Motor neuron (in vitro differentiated cells): ENCODE results near the gene TRIO. TPM values are rescaled to one million over a fixed set of nuclear protein-coding genes. Genes with fewer than 3 reads are reported as not detected.
"Not testable (repeated sequence)": the region's sequence is repeated elsewhere in the genome, so short reads cannot be mapped to it uniquely, and the experiment has no call there.

Experiments
- ATAC-seq, 8 experiments: fragments of 200-7000 bp; cut with Tn5 transposase; replicated peaks in 6 of 8; 2 replicates each; pipeline ENCODE4 v1.8.0; 2021; ENCODE audit warnings: mild to moderate bottlenecking in 8 of 8, moderate library complexity in 8 of 8
- H3K27ac ChIP-seq, 2 donors: fragments of 250-450 bp; sonication (Bioruptor Pico); 2 replicates each; pipeline ENCODE4 v1.9.0; 2021; ENCODE audit warnings: antibody characterized with exemption in 2 of 2, mild to moderate bottlenecking in 2 of 2, moderate library complexity in 1 of 2
- H3K4me1 ChIP-seq, 2 donors: fragments of 250-450 bp; sonication (Bioruptor Pico); replicated peaks in 1 of 2; 2 replicates each; pipeline ENCODE4 v1.6.1; 2021; ENCODE audit warnings: antibody characterized with exemption in 2 of 2, mild to moderate bottlenecking in 2 of 2, moderate library complexity in 1 of 2
- H3K4me3 ChIP-seq, 5 donors: fragments of 250-450 bp; sonication (Bioruptor Pico); 2 replicates each; pipeline ENCODE4 v1.9.0; 2021; ENCODE audit warnings: antibody characterized with exemption in 5 of 5, mild to moderate bottlenecking in 5 of 5, moderate library complexity in 4 of 5
- WGBS, 10 experiments: fragments of 450-650 bp; shearing (Covaris generic); methylation state at CpG; one replicate each; pipeline ENCODE4 v1.0.0; 2022; 5-methylcytosine and 5-hydroxymethylcytosine counted together
- in situ Hi-C, 9 experiments: fragments of 400-800 bp; cut with MboI; loops; one replicate each; pipeline ENCODE4 v1.15.0; 2021; ENCODE audit warnings: low sequenced_read_pairs in 9 of 9, low pct_unique_long_range_greater_than_20kb in 2 of 9; ENCODE audit not compliant: unreplicated experiment in 9 of 9
- total RNA-seq, 8 experiments: library from RNA; unstranded; fragments of 300-600 nt; gene quantifications; 2 replicates each; pipeline versions ENCODE4 v1.2.3 to v1.2.4, GENCODE V29; 2022

Gene TRIO
- 100 to 1,000 TPM in 3 of 8 experiments, 10 to 100 TPM in 5; 39.7 to 162 (median 92.9) TPM for total RNA-seq

DNA sequence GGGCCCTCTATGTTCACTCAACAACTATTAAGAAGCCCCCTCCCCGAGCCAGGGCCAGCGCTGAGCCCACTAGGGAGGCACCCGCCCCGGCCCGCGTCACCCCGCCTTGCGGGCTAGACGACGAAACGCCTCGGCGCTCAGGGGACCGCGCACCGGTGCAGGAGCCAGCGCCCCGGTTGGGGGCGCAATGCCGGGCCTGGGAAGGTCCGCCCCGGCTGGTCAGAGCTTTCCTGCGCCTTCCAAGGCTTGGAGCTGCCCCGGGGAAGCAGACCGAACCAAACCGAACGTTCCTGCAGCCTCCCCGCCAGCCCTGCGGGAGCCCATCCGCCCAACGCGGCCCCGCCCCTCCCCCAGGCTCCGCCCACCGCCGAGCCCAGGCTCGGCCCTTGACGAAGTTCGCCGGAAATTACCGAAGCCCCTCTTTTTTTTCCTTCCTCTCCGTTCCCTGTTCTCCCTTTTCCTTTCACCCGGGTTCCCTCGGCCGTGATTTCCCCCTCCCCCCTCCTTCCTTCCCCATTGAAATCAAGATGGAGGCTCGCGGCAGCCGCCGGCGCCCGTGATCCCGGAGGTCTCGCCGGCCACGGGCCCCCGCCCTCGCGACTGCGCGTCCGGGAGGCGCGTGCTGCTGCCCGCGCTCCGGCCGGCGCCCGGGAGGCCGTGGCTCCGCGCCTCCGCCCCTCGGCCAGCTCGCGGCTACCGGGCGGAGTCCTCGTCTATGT, at the start of gene TRIO:
TRIO (plus strand) TSS at position 516 of the 719 bp plus-strand sequence. CDS start 384 bp downstream, outside the sequence.
- Histone ChIP-seq H3K27ac (peak within 1 kb of the TSS; percentile 88 to 96), H3K4me3 (peak within 1 kb of the TSS; percentile 69 to 96 (median 86)), H3K4me1 (peaks cover 22 to 30% of the 10 kb centered on the region in 2 donors)
- peak; percentile 54 to 83 (median 78) for ATAC-seq
- in situ Hi-C loops: loop anchor here in 1 of 9 experiments (25.0 kb wide), 1 partner anchor 119 kb away; no protein-coding TSS in a partner anchor
- WGBS, 10 experiments: no CpG with 5 or more reads among the region's 79 CpGs

DNA sequence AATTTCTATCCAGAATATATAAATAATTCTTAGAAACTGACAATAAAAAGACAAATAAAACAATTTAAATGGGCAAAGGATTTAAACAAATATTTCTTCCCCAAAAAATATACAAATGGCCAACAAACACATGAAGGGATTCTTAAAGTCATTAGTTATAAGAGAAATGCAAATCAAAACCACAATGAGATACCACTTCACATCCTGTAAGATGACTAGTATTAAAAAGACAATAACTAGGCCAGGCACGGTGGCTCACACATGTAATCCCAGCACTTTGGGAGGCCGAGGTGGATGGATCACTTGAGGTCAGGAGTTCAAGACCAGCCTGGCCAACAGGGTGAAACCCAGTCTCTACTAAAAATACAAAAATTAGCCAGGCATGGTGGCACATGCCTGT, 45.8 kb upstream of the TRIO start:
- ATAC-seq: not testable (repeated sequence)
- WGBS, 10 experiments: 8 to 100% (median 80%) methylated on average over 1 to 2 of the region's 2 CpGs; no CpG with 5 or more reads in 3 of the 10 experiments

GRCh38 chr5:14097998-14098471, 45.1 kb upstream of the TRIO start:
- Histone ChIP-seq H3K4me3 (no peak overlapping the region), H3K4me1 (no peaks in the 10 kb centered on the region), H3K27ac (no peak overlapping the region)
- WGBS, 10 experiments: 0 to 100% (median 77%) methylated on average over 1 of the region's 1 CpG
- in situ Hi-C loops: no loop called here
- no peak for ATAC-seq

More for the DNA sequence above, 45.8 kb upstream of the TRIO start:
- H3K27ac ChIP-seq, H3K4me3 ChIP-seq, in situ Hi-C loops, H3K4me1 ChIP-seq: not testable (repeated sequence)

- no peak for ATAC-seq
- no peaks in the 10 kb centered on the region for H3K4me1 ChIP-seq
- WGBS, 10 experiments: 80 to 100% (median 100%) methylated on average over 1 to 8 of the region's 10 CpGs; no CpG with 5 or more reads in 1 of the 10 experiments
- in situ Hi-C loops: loop anchor here in 1 of 9 experiments (25.0 kb wide), 1 partner anchor 162 kb away; no protein-coding TSS in a partner anchor
- H3K4me3 ChIP-seq: no peak overlapping the region
- H3K27ac ChIP-seq: no peak overlapping the region
Observed at GRCh38 chr5:14100281-14100680, 42.9 kb upstream of the TRIO start.

DNA sequence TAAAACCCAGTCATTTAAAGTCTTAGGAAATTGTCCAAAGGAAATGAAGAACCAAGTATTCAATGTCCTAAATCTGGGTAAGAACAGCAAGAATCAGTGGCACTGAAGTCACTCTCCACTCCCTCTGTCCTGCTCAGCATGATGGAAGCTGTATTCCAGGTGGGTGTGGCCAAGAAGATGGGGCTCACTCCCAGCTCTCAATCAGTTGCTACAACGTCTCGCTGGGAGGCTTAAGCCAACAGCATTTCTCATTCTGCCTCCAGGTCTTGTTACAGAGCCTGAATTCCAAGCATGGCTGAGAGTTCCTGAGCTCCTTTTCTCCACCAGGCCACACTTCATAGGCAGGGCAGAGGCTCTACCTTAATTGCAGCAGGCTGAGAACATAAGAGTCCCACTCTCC, 41.2 kb upstream of the TRIO start:
- Histone ChIP-seq H3K4me1 (no peaks in the 10 kb centered on the region), H3K4me3 (no peak overlapping the region), H3K27ac (no peak overlapping the region)
- in situ Hi-C loops: loop anchor here in 1 of 9 experiments (25.0 kb wide), 1 partner anchor 160 kb away; no protein-coding TSS in a partner anchor
- ATAC-seq: peak in 3 of 8 experiments; percentile 37 to 71 (median 66)
- WGBS, 10 experiments: 33 to 80% (median 59%) methylated on average over 1 to 2 of the region's 2 CpGs; no CpG with 5 or more reads in 6 of the 10 experiments

GRCh38 chr5:14102666-14103065, 40.5 kb upstream of the TRIO start:
- in situ Hi-C loops: loop anchor here in 1 of 9 experiments (25.0 kb wide), 1 partner anchor 160 kb away; no protein-coding TSS in a partner anchor
- 0 to 100% (median 83%) methylated on average over 1 of the region's 1 CpG; no CpG with 5 or more reads in 3 of the 10 experiments for WGBS, 10 experiments

DNA sequence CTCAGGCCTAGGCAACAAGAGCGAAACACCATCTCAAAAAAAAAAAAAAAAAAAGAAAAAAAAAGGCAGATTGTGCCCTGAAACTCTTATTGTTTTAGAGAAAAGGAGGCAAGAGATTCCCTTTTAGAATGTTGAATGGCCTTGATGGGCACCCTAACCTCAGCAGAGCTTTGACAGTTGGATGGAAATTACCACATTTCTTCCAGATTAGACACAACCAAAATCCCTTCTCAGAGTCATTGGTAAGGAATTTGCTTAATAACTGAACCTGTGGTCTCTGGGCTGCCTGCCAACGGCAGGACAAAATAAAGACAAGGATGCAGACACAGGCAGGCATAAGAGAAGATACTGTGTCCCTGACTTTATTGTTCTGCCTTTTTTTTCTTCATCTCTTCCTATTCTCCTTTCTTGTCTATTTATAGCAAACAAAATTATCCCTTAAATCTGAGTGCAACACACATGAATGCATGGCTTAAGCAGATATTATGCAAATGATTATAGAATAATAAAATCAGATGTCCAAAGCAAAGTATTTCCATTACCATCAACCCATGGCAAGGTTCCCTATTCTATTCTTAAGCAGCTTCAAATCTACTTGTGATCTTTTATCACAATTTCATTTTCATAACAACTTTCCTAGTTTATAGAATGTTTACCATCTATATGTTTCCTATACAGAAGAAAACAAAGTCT, 37.3 kb upstream of the TRIO start:
- Histone ChIP-seq H3K27ac (no peak overlapping the region), H3K4me3 (no peak overlapping the region), H3K4me1 (no peaks in the 10 kb centered on the region)
- 0 to 60% (median 44%) methylated on average over 1 to 2 of the region's 2 CpGs; no CpG with 5 or more reads in 5 of the 10 experiments for WGBS, 10 experiments
- in situ Hi-C loops: loop anchor here in 1 of 9 experiments (25.0 kb wide), 1 partner anchor 156 kb away; no protein-coding TSS in a partner anchor
- peak in 4 of 8 experiments; percentile 10 to 72 (median 22) for ATAC-seq

More at GRCh38 chr5:14102666-14103065, 40.5 kb upstream of the TRIO start:
- ATAC-seq: no peak
- no peaks in the 10 kb centered on the region for H3K4me1 ChIP-seq
- H3K4me3 ChIP-seq: no peak overlapping the region
- H3K27ac ChIP-seq: no peak overlapping the region

DNA sequence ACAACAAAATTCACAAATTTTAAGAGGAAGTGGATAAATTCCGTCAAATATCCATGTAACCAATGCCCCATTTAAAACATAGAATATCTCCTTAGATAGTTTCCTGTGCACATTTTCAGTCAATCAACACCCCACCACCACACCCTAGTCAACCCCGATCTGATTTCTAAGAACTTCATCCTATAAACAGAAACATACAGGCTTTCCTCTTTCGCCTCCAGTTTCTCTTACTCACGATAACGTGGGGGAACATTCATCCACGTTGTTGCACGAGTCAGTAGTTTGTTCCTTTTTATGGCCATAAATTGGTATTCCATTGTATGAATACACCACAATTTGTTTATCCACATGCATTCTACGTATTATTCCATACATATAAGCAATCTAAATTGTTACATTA, 35.6 kb upstream of the TRIO start:
- 76 to 100% (median 89%) methylated on average over 4 to 8 of the region's 8 CpGs; no CpG with 5 or more reads in 1 of the 10 experiments for WGBS, 10 experiments
- in situ Hi-C loops: loop anchor here in 1 of 9 experiments (25.0 kb wide), 1 partner anchor 155 kb away; no protein-coding TSS in a partner anchor

DNA sequence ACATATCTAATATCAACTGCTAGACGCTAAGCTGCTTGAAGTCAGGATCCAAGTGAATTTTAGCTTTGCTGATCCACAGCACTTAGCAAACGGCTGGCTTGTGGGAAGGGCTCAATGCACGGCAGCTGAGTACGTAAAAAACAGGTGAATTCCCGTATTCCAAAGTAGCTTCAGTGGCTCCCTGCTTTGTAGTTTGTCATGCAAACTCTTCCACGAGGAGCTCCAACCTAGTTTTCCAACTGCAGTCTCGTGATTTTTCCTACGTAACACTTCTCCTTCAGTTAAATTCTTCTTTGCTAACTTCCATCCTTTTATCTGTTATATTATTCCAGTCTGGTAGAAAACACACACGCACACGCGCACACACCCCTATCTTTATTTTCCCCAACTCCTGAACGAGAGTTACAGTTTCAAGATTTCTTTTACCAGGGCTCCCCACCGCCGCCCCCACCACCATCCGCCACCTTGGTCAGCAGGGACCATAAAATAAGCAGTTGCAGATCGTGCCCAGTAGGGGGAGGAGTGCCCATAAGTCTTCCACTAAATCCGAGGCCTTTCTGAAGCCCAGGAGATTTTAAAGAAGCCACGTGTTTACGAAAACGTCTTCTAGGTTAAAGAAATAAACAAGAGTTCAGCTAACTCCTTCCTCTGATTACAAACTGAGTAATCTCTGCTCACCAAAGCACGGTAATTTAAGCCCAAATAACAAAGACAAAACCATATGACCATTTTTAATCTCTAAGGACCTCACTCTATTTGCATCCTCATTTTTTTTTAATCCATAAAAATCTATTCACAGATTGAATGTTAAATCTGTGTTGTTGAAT, 34.8 kb upstream of the TRIO start:
- Histone ChIP-seq H3K27ac (no peak overlapping the region), H3K4me3 (no peak overlapping the region), H3K4me1 (no peaks in the 10 kb centered on the region)
- peak in 6 of 8 experiments; percentile 36 to 90 (median 72) for ATAC-seq
- in situ Hi-C loops: loop anchor here in 1 of 9 experiments (25.0 kb wide), 1 partner anchor 154 kb away; no protein-coding TSS in a partner anchor
- 0 to 62% (median 34%) methylated on average over 2 to 18 of the region's 21 CpGs for WGBS, 10 experiments

More for the DNA sequence above, 35.6 kb upstream of the TRIO start:
- no peak overlapping the region for H3K4me3 ChIP-seq
- ATAC-seq: no peak
- no peaks in the 10 kb centered on the region for H3K4me1 ChIP-seq
- no peak overlapping the region for H3K27ac ChIP-seq

DNA sequence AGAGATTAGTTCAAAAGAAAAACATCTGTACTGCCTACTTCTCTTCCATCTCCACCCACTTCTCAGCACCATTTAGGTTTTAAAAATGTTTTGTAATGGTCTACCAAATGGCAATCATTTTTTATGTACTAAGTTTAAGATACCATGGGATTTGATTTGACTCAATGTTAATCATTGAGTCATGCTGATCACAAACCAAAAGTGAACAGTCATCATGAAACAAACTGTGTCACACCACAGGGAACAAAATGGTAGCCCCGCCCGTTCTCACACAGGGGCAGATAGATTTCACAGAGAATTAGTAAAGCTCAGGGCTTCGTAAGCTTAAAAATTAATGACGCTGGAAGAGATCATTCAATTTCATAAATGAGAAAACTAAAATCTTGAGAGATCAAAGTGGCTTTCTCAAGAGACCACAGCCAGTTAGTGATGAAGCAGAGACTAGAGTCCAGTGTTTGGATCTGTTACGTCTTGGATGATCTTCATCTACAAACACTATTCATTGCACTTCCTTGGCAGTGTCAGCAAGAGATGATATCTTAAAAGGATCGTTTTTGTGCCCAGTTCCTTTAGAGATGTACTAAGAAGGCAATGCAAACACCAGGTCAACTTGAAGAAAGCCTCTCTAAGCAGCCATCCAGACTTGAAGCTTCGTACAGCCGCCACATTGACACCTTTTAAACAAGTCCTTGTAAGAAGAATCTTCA, 33.9 kb upstream of the TRIO start:
- Histone ChIP-seq H3K4me3 (no peak overlapping the region), H3K4me1 (no peaks in the 10 kb centered on the region), H3K27ac (no peak overlapping the region)
- in situ Hi-C loops: loop anchor here in 1 of 9 experiments (25.0 kb wide), 1 partner anchor 153 kb away; no protein-coding TSS in a partner anchor
- 3 to 100% (median 75%) methylated on average over 2 to 8 of the region's 8 CpGs for WGBS, 10 experiments
- ATAC-seq: peak in 2 of 8 experiments; percentile 71 to 79

GRCh38 chr5:14109771-14110170, 33.4 kb upstream of the TRIO start:
- Histone ChIP-seq H3K4me1 (no peaks in the 10 kb centered on the region), H3K4me3 (no peak overlapping the region), H3K27ac (no peak overlapping the region)
- in situ Hi-C loops: loop anchor here in 1 of 9 experiments (25.0 kb wide), 1 partner anchor 153 kb away; no protein-coding TSS in a partner anchor
- no peak for ATAC-seq
- 70 to 100% (median 91%) methylated on average over 4 to 7 of the region's 7 CpGs for WGBS, 10 experiments
